H1 (cell line): ENCODE data around the gene MAP4K4. TPM values are rescaled to one million over a fixed set of nuclear protein-coding genes. Genes with fewer than 3 reads are reported as not detected.

ENCODE experiments used
- YY1 ChIP-seq: IDR thresholded peaks from 2 replicates; pipeline ENCODE4 v1.6.1; 2011; ENCODE audit warnings: low read depth, mild to moderate bottlenecking, low read length
- polyA plus RNA-seq, 7 experiments: library from polyadenylated mRNA; depleted of rRNA in 3 of 7; stranded (reverse) in 5 of 7; unstranded in 2 of 7; fragments of >200 nt in 5 of 7; fragments of 200-250 nt in 2 of 7; gene quantifications; 1 replicate in 5 of 7; 2 replicates in 1 of 7; 4 replicates in 1 of 7; pipeline versions ENCODE4 v1.2.1 to v1.2.3, GENCODE V29; 2011 to 2013; ENCODE audit warnings: missing spikeins in 2 of 7, mixed read lengths in 2 of 7
- total RNA-seq: library from RNA; stranded (reverse); fragmentation: NEBNext Ultra II Directional; extraction: Animal tissue kit (Norgen Biotek cat#: 25700); gene quantifications from 2 replicates; pipeline ENCODE4 v1.2.1, GENCODE V29; 2021
- TF ChIP-seq, protein P1 (sequence below): fragments of 300-600 bp; sonication (generic); IDR thresholded peaks from 2 replicates; pipeline ENCODE4 v1.7.1; 2012; ENCODE audit warnings: low read length, moderate library complexity, mild to moderate bottlenecking, inconsistent platforms; ENCODE audit not compliant: insufficient replicate concordance

The MAP4K4 gene
- total and polyA plus RNA-seq, 2 of the 8 experiments (the other 6 are each of a cell fraction or from before 2014, with no cell fraction given) = 53.2 to 138 TPM

DNA sequence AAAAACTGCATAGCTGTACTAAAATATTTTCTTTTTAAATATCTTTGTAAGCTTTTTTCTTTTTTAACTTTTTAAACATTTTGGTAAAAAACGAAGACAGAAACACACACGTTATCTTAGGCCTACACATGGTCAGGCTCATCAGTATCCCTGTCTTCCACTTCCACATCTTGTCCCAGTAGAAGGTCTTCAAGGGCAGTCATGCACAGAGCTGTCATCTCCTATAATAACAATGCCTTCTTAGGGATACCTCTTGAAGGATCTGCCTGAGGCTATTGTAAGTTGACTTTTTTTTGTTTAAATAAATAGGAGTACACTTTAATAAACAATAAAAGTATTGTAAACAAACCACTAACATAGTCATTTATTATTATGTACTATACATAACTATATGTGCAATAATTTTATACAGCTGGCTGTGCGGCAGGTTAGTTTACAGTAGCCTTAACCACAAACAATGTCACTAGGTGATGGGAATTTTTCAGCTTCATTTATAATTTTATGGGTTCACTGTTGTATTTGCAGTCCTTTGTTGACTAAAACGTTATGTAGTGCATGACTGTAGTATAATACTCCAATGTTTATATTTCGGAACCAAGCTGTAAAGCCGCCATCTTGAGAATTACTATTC lies 124.4 kb downstream of the MAP4K4 start (continued):
- TF ChIP-seq, protein P1, sequence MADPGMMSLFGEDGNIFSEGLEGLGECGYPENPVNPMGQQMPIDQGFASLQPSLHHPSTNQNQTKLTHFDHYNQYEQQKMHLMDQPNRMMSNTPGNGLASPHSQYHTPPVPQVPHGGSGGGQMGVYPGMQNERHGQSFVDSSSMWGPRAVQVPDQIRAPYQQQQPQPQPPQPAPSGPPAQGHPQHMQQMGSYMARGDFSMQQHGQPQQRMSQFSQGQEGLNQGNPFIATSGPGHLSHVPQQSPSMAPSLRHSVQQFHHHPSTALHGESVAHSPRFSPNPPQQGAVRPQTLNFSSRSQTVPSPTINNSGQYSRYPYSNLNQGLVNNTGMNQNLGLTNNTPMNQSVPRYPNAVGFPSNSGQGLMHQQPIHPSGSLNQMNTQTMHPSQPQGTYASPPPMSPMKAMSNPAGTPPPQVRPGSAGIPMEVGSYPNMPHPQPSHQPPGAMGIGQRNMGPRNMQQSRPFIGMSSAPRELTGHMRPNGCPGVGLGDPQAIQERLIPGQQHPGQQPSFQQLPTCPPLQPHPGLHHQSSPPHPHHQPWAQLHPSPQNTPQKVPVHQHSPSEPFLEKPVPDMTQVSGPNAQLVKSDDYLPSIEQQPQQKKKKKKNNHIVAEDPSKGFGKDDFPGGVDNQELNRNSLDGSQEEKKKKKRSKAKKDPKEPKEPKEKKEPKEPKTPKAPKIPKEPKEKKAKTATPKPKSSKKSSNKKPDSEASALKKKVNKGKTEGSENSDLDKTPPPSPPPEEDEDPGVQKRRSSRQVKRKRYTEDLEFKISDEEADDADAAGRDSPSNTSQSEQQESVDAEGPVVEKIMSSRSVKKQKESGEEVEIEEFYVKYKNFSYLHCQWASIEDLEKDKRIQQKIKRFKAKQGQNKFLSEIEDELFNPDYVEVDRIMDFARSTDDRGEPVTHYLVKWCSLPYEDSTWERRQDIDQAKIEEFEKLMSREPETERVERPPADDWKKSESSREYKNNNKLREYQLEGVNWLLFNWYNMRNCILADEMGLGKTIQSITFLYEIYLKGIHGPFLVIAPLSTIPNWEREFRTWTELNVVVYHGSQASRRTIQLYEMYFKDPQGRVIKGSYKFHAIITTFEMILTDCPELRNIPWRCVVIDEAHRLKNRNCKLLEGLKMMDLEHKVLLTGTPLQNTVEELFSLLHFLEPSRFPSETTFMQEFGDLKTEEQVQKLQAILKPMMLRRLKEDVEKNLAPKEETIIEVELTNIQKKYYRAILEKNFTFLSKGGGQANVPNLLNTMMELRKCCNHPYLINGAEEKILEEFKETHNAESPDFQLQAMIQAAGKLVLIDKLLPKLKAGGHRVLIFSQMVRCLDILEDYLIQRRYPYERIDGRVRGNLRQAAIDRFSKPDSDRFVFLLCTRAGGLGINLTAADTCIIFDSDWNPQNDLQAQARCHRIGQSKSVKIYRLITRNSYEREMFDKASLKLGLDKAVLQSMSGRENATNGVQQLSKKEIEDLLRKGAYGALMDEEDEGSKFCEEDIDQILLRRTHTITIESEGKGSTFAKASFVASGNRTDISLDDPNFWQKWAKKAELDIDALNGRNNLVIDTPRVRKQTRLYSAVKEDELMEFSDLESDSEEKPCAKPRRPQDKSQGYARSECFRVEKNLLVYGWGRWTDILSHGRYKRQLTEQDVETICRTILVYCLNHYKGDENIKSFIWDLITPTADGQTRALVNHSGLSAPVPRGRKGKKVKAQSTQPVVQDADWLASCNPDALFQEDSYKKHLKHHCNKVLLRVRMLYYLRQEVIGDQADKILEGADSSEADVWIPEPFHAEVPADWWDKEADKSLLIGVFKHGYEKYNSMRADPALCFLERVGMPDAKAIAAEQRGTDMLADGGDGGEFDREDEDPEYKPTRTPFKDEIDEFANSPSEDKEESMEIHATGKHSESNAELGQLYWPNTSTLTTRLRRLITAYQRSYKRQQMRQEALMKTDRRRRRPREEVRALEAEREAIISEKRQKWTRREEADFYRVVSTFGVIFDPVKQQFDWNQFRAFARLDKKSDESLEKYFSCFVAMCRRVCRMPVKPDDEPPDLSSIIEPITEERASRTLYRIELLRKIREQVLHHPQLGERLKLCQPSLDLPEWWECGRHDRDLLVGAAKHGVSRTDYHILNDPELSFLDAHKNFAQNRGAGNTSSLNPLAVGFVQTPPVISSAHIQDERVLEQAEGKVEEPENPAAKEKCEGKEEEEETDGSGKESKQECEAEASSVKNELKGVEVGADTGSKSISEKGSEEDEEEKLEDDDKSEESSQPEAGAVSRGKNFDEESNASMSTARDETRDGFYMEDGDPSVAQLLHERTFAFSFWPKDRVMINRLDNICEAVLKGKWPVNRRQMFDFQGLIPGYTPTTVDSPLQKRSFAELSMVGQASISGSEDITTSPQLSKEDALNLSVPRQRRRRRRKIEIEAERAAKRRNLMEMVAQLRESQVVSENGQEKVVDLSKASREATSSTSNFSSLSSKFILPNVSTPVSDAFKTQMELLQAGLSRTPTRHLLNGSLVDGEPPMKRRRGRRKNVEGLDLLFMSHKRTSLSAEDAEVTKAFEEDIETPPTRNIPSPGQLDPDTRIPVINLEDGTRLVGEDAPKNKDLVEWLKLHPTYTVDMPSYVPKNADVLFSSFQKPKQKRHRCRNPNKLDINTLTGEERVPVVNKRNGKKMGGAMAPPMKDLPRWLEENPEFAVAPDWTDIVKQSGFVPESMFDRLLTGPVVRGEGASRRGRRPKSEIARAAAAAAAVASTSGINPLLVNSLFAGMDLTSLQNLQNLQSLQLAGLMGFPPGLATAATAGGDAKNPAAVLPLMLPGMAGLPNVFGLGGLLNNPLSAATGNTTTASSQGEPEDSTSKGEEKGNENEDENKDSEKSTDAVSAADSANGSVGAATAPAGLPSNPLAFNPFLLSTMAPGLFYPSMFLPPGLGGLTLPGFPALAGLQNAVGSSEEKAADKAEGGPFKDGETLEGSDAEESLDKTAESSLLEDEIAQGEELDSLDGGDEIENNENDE = no peak
- no peak for TF ChIP-seq YY1
- TF ChIP-seq, all 59 proteins: peak for 0
